IMR-90 (cell line): ENCODE measurements around the gene WDR76. TPM values are rescaled to one million over a fixed set of nuclear protein-coding genes. Genes with fewer than 3 reads are reported as not detected.

Experiments
- ATAC-seq: fragments of 200-7000 bp; cut with Tn5 transposase; 2 replicates; pipeline ENCODE4 v1.9.1; 2020; ENCODE audit warnings: low read depth, mild to moderate bottlenecking, moderate library complexity
- Bru-seq: library from RNA; stranded (reverse); fragments of 400-500 nt; gene quantifications from one replicate; lab custom pipeline; 2021; lab: Mats Ljungman, UMichigan
- BruChase-seq, 2 experiments: library from RNA; stranded (reverse); fragments of 400-500 nt; gene quantifications; one replicate each; lab custom pipeline; 2021; lab: Mats Ljungman, UMichigan
- BruUV-seq: library from RNA; stranded (reverse); fragments of 400-500 nt; replicated peaks from 2 replicates; lab custom pipeline; 2021; lab: Mats Ljungman, UMichigan
- CTCF ChIA-PET: fragments of 300-600 bp; formaldehyde crosslinking; extraction: SDS; loops from one replicate; lab custom pipeline; 2021; ENCODE audit warnings: antibody characterized with exemption; lab: Yijun Ruan, JAX
- POLR2A ChIA-PET: fragments of 300-600 bp; sonication (Branson Sonifier 250); formaldehyde crosslinking; loops from one replicate; lab custom pipeline; 2022; ENCODE audit warnings: antibody characterized with exemption; ENCODE audit not compliant: unreplicated experiment; lab: Charles Lee
- DNase-seq: peaks from one replicate; pipeline ENCODE4 v3.0.0; 2013
- H2AFZ ChIP-seq: replicated peaks from 2 replicates; pipeline ENCODE3; 2013; ENCODE audit warnings: low read length, mild to moderate bottlenecking; ENCODE audit not compliant: poor library complexity
- H2AK5ac ChIP-seq: 2 replicates; pipeline ENCODE4 v1.6.1; 2013; ENCODE audit warnings: low read depth, low read length, inconsistent platforms
- H2AK9ac ChIP-seq: replicated peaks from 2 replicates; pipeline ENCODE3; 2013; ENCODE audit warnings: mild to moderate bottlenecking, low read depth, low read length, moderate library complexity; ENCODE audit not compliant: poor library complexity
- H2BK120ac ChIP-seq: 2 replicates; pipeline ENCODE4 v1.6.1; 2013; ENCODE audit warnings: low read depth, low read length, inconsistent platforms
- H2BK15ac ChIP-seq: 3 replicates; pipeline ENCODE4 v1.6.1; 2013; ENCODE audit warnings: low read depth, low read length, inconsistent platforms
- H2BK20ac ChIP-seq: 2 replicates; pipeline ENCODE4 v1.6.1; 2013; ENCODE audit warnings: low read depth, mild to moderate bottlenecking, inconsistent platforms, low read length, moderate library complexity
- H2BK5ac ChIP-seq: 2 replicates; pipeline ENCODE4 v1.6.1; 2013; ENCODE audit warnings: mild to moderate bottlenecking, low read depth, low read length, inconsistent platforms; ENCODE audit not compliant: poor library complexity, severe bottlenecking
- H3K14ac ChIP-seq: replicated peaks from 2 replicates; pipeline ENCODE4 v1.6.1; 2013; ENCODE audit warnings: low read depth, low read length, inconsistent platforms
- H3K18ac ChIP-seq: 2 replicates; pipeline ENCODE4 v1.6.1; 2013; ENCODE audit warnings: low read depth, low read length, control low read depth
- H3K23ac ChIP-seq: 2 replicates; pipeline ENCODE4 v1.6.1; 2013; ENCODE audit warnings: low read depth, low read length, inconsistent platforms
- H3K27ac ChIP-seq: 2 replicates; pipeline ENCODE4 v1.5.1; 2013; ENCODE audit warnings: mild to moderate bottlenecking, control low read depth, low read length; ENCODE audit not compliant: insufficient read depth
- H3K27me3 ChIP-seq: 2 replicates; pipeline ENCODE4 v1.6.1; 2013; ENCODE audit warnings: low read length; ENCODE audit not compliant: control insufficient read depth, insufficient read depth
- H3K36me3 ChIP-seq: 2 replicates; pipeline ENCODE4 v1.6.1; 2013; ENCODE audit warnings: low read length, mixed read lengths; ENCODE audit not compliant: control insufficient read depth, insufficient read depth
- H3K4ac ChIP-seq: 2 replicates; pipeline ENCODE4 v1.6.1; 2013; ENCODE audit warnings: low read depth, low read length, inconsistent platforms
- H3K4me1 ChIP-seq: 2 replicates; pipeline ENCODE4 v1.6.1; 2013; ENCODE audit warnings: low read length, mixed read lengths; ENCODE audit not compliant: control insufficient read depth, insufficient read depth
- H3K4me2 ChIP-seq: 2 replicates; pipeline ENCODE4 v1.6.1; 2013; ENCODE audit warnings: low read depth, mild to moderate bottlenecking, control low read depth, low read length, moderate library complexity
- H3K4me3 ChIP-seq: 2 replicates; pipeline ENCODE4 v1.5.1; 2013; ENCODE audit warnings: low read depth, mild to moderate bottlenecking, control low read depth, low read length, moderate library complexity; ENCODE audit not compliant: insufficient read depth
- H3K56ac ChIP-seq: 2 replicates; pipeline ENCODE4 v1.6.1; 2013; ENCODE audit warnings: low read length, inconsistent platforms; ENCODE audit not compliant: insufficient read depth; ENCODE audit errors: extremely low read depth
- H3K79me1 ChIP-seq, 2 experiments: 2 replicates each; pipeline ENCODE4 v1.6.1; 2013; ENCODE audit warnings: low read length in 2 of 2, inconsistent platforms in 1 of 2, low read depth in 1 of 2
- H3K9ac ChIP-seq: 2 replicates; pipeline ENCODE4 v1.6.1; 2013; ENCODE audit warnings: low read depth, low read length, control low read depth
- H3K9me1 ChIP-seq: 2 replicates; pipeline ENCODE4 v1.6.1; 2013; ENCODE audit warnings: low read length, inconsistent platforms; ENCODE audit not compliant: insufficient read depth
- H3K9me3 ChIP-seq: 2 replicates; pipeline ENCODE4 v1.6.1; 2013; ENCODE audit warnings: low read length; ENCODE audit not compliant: control insufficient read depth, insufficient read depth
- H4K20me1 ChIP-seq: 2 replicates; pipeline ENCODE4 v1.6.1; 2013; ENCODE audit warnings: low read length, inconsistent platforms; ENCODE audit not compliant: insufficient read depth
- H4K5ac ChIP-seq: 2 replicates; pipeline ENCODE4 v1.6.1; 2013; ENCODE audit warnings: mild to moderate bottlenecking, low read depth, low read length, control low read depth
- H4K8ac ChIP-seq, 2 experiments: 2 replicates each; pipeline ENCODE4 v1.6.1; 2013; ENCODE audit warnings: low read depth in 2 of 2, low read length in 2 of 2, control low read depth in 1 of 2, inconsistent platforms in 1 of 2
- H4K91ac ChIP-seq: 2 replicates; pipeline ENCODE4 v1.6.1; 2013; ENCODE audit warnings: low read depth, low read length, inconsistent platforms; ENCODE audit not compliant: insufficient read depth
- BHLHE40 ChIP-seq: fragments of 150-350 bp; IDR thresholded peaks from 2 replicates; pipeline ENCODE4 v1.6.1; 2016; ENCODE audit warnings: mild to moderate bottlenecking, low read depth, low read length
- CTCF ChIP-seq: conservative IDR thresholded peaks from 2 replicates; pipeline ENCODE4 v1.5.1; 2012; ENCODE audit warnings: mild to moderate bottlenecking, low read depth, low read length, improper control_type of control experiment
- MAZ ChIP-seq: IDR thresholded peaks from 2 replicates; pipeline ENCODE4 v1.6.1; 2012; ENCODE audit warnings: low read depth, mild to moderate bottlenecking, low read length, improper control_type of control experiment, moderate library complexity, borderline replicate concordance
- MXI1 ChIP-seq: IDR thresholded peaks from 2 replicates; pipeline ENCODE4 v1.6.1; 2012; ENCODE audit warnings: low read depth, mild to moderate bottlenecking, low read length, moderate library complexity, borderline replicate concordance
- NFE2L2 ChIP-seq: fragments of 150-350 bp; IDR thresholded peaks from 2 replicates; pipeline ENCODE4 v1.6.1; 2016; ENCODE audit warnings: low read depth, mild to moderate bottlenecking, low read length
- POLR2A ChIP-seq: IDR thresholded peaks from 2 replicates; pipeline ENCODE4 v1.6.1; 2012; ENCODE audit warnings: mild to moderate bottlenecking, low read depth, low read length
- RAD21 ChIP-seq: IDR thresholded peaks from 2 replicates; pipeline ENCODE4 v1.6.1; 2012; ENCODE audit warnings: low read length, improper control_type of control experiment
- RCOR1 ChIP-seq: IDR thresholded peaks from 2 replicates; pipeline ENCODE4 v1.6.1; 2012; ENCODE audit warnings: mild to moderate bottlenecking, low read length, improper control_type of control experiment; ENCODE audit not compliant: insufficient replicate concordance
- RFX5 ChIP-seq: IDR thresholded peaks from 2 replicates; pipeline ENCODE4 v1.8.0; 2012; ENCODE audit warnings: low read depth, mild to moderate bottlenecking, low read length, moderate library complexity
- SMC3 ChIP-seq: fragments of 150-350 bp; IDR thresholded peaks from 2 replicates; pipeline ENCODE4 v1.6.1; 2016; ENCODE audit warnings: low read depth, mild to moderate bottlenecking, antibody characterized with exemption, low read length, moderate library complexity
- USF2 ChIP-seq: fragments of 150-350 bp; IDR thresholded peaks from 2 replicates; pipeline ENCODE4 v1.6.1; 2017; ENCODE audit warnings: mild to moderate bottlenecking, antibody characterized with exemption, low read length, low read depth
- WGBS, 2 experiments: methylation state at CpG; one replicate each; pipeline versions ENCODE4 v1.1.5 to v1.1.7; 2013; ENCODE audit warnings: missing lambda C conversion rate in 2 of 2; ENCODE audit not compliant: insufficient read length in 1 of 2; ENCODE audit errors: extremely low coverage in 2 of 2; 5-methylcytosine and 5-hydroxymethylcytosine counted together
- dilution Hi-C: fragments of 300-500 bp; cut with HindIII; formaldehyde crosslinking; loops from one replicate; pipeline ENCODE4 v1.14.3; 2018; ENCODE audit warnings: low sequenced_read_pairs; ENCODE audit not compliant: unreplicated experiment
- in situ Hi-C: fragments of 300-500 bp; cut with MboI; formaldehyde crosslinking; loops from 3 replicates; pipeline ENCODE4 v1.14.3; 2019; ENCODE audit warnings: low sequenced_read_pairs, inconsistent platforms, mixed read lengths
- intact Hi-C: fragments of 100-400 bp; cut with micrococcal nuclease; formaldehyde crosslinking; loops from 2 replicates; pipeline ENCODE4 v1.10.0; 2022
- long read RNA-seq: library from polyadenylated mRNA; unstranded; transcript quantifications from one replicate; pipeline ENCODE4 v2.0.0, GENCODE V29; 2021; ENCODE audit not compliant: unreplicated experiment
- polyA plus RNA-seq, 3 experiments: library from polyadenylated mRNA; depleted of rRNA; stranded (reverse); fragments of >200 nt; gene quantifications; 2 replicates each; pipeline ENCODE4 v1.2.3, GENCODE V29; 2012; ENCODE audit warnings: low replicate concordance in 1 of 3
- total RNA-seq: library from RNA; depleted of rRNA; stranded (reverse); fragments of >200 nt; gene quantifications from 2 replicates; pipeline ENCODE4 v1.2.3, GENCODE V29; 2012; rRNA removed

WDR76 gene
- total RNA-seq, result 25.8 and 28.9 TPM in 2 replicates
- 4.7 and 4.8 TPM in 2 replicates for polyA plus RNA-seq (2012; rRNA removed)
- polyA plus RNA-seq (2012; cell fraction: cytosol; rRNA removed), result 0.45 and 0.91 TPM in 2 replicates
- 0.35 and 2.0 TPM in 2 replicates for polyA plus RNA-seq (2012; cell fraction: nucleus; rRNA removed; ENCODE audit: low replicate concordance)
- percentile 54 among the genes with signal in this experiment for Bru-seq, nascent RNA
- BruChase-seq, experiment 1, labeled RNA remaining after a 6-hour chase, result percentile 55 among the genes with signal in this experiment
- BruChase-seq, experiment 2, labeled RNA remaining after a 2-hour chase, result percentile 49 among the genes with signal in this experiment
- long read RNA-seq, partial matches to known transcripts, result 1 of 7 reads
- long read RNA-seq, other reads (novel, unspliced or antisense), result 0 of 7 reads

- BruUV-seq, result no TSS peak
- CTCF ChIA-PET, result no interaction called here
- H3K36me3 ChIP-seq, result no peaks in the 10 kb centered on the region
- H3K27ac ChIP-seq, result peak within 1 kb of the TSS; percentile 55
- peaks cover 5% of the 10 kb centered on the region; the same call in 1 of the 2 replicates for H4K20me1 ChIP-seq
- in situ Hi-C loops (no loop called here), intact Hi-C loops (no loop called here), dilution Hi-C loops (no loop called here)
- peak within 1 kb of the TSS; percentile 82 for H3K56ac ChIP-seq
- H2BK5ac ChIP-seq, result no peak within 1 kb of the TSS
- peak within 1 kb of the TSS; percentile 17; the same call in 1 of the 3 replicates for H2BK15ac ChIP-seq
- peak within 1 kb of the TSS; percentile 96 for H2AK9ac ChIP-seq
- H2AFZ ChIP-seq, result peak within 1 kb of the TSS; percentile 96
- peaks cover 8% of the 10 kb centered on the region; the same call in 1 of the 2 replicates for H3K9me1 ChIP-seq
- peaks cover 10 to 46% of the 10 kb centered on the region in 2 experiments; a peak in 3 of 4 replicates for H3K79me1 ChIP-seq
- no peaks in the 10 kb centered on the region for H3K27me3 ChIP-seq
- H2AK5ac ChIP-seq, result peak within 1 kb of the TSS; percentile 88; the same call in 1 of the 2 replicates
- peak; percentile 77 for ATAC-seq
- H2BK20ac ChIP-seq, result no peak within 1 kb of the TSS
- H3K4ac ChIP-seq, result peak within 1 kb of the TSS; percentile 92
- peak within 1 kb of the TSS; percentile 95 for H3K4me3 ChIP-seq
- peak within 1 kb of the TSS; percentile 46; the same call in 1 of the 2 replicates for H4K5ac ChIP-seq
- DNase-seq, result peak; percentile 79
- no peak within 1 kb of the TSS for H3K18ac ChIP-seq
- H3K4me2 ChIP-seq, result peak within 1 kb of the TSS; percentile 99
- H3K4me1 ChIP-seq, result peaks cover 2% of the 10 kb centered on the region; the same call in 1 of the 2 replicates
- peak within 1 kb of the TSS; percentile 95 for H3K23ac ChIP-seq
- peak within 1 kb of the TSS; percentile 76 for H4K91ac ChIP-seq
- POLR2A ChIA-PET, result no interaction called here
- H3K9me3 ChIP-seq, result no peaks in the 10 kb centered on the region
- 0 out of 2 replicates have a peak within 1 kb of the TSS, but pooled peaks have one; percentile 14 for H2BK120ac ChIP-seq
- H3K9ac ChIP-seq, result peak within 1 kb of the TSS; percentile 69
- H4K8ac ChIP-seq, result peak within 1 kb of the TSS; percentile 85 to 93
- 9% methylated on average over 24 of the region's 48 CpGs; no CpG with 5 or more reads in 1 of the 2 experiments for WGBS, 2 experiments
- H3K14ac ChIP-seq, result peak within 1 kb of the TSS; percentile 97
- TF ChIP-seq USF2, result no peak
- TF ChIP-seq MAZ, result peak; percentile 17; the same call in 1 of the 2 replicates
- no peak for TF ChIP-seq RCOR1
- no peak for TF ChIP-seq SMC3
- no peak for TF ChIP-seq RAD21
- 0 out of 2 replicates have a peak, but pooled peaks have one; percentile 19 for TF ChIP-seq POLR2A
- TF ChIP-seq MXI1, result 0 out of 2 replicates have a peak, but pooled peaks have one; percentile 24
- TF ChIP-seq CTCF, result no peak
- no peak for TF ChIP-seq BHLHE40
- no peak for TF ChIP-seq NFE2L2
- no peak for TF ChIP-seq RFX5
Observed at GRCh38 chr15:43826508-43827341, at the start of gene WDR76. TSS of gene WDR76 (plus strand) at chr15:43827002. CDS start at chr15:43827033, 31 bp downstream.
